Right hindlimb (tissue), 1 donor: ENCODE results near the gene GOLGA8K.
"Not testable (repeated sequence)": the region's sequence is repeated elsewhere in the genome, so short reads cannot be mapped to it uniquely, and the experiment has no call there.

ENCODE experiments used
- DNase-seq: peaks from one replicate; pipeline ENCODE4 v3.0.0-alpha.2; 2018

GOLGA8K gene, protein sequence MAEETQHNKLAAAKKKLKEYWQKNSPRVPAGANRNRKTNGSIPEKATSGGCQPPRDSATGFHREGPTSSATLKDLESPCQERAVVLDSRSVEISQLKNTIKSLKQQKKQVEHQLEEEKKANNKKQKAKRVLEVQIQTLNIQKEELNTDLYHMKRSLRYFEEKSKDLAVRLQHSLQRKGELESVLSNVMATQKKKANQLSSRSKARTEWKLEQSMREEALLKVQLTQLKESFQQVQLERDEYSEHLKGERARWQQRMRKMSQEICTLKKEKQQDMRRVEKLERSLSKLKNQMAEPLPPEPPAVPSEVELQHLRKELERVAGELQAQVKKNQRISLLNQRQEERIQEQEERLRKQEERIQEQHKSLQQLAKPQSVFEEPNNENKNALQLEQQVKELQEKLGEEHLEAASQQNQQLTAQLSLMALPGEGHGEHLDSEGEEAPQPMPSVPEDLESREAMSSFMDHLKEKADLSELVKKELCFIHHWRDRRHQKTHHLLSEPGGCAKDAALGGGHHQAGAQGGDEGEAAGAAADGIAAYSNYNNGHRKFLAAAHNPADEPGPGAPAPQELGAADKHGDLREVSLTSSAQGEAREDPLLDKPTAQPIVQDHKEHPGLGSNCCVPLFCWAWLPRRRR

DNA sequence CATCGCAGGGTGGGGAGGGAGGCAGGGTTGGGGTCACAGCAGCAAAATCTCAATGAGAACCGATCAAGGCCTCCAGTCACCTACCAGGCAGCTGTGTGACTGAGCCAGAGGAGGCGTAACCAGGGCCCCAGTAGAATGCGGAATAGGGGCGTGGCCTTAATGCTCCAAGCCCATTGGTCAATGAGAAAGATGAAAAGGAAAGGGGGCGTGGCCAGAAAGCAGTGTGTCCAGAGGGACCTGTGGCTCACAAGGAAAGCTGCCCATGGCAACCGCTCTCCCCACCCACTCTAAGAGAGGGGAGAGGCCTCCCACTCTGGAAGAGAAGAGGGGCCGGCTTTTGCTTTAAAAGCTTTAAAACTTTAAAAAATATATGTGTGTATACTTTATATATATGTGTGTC, at the start of gene GOLGA8K:
Gene GOLGA8K, minus strand, starts transcription at position 101 of the 400 bp plus-strand sequence. Its CDS starts 98 bp downstream, at position 3.
- not testable (repeated sequence) for DNase-seq

DNA sequence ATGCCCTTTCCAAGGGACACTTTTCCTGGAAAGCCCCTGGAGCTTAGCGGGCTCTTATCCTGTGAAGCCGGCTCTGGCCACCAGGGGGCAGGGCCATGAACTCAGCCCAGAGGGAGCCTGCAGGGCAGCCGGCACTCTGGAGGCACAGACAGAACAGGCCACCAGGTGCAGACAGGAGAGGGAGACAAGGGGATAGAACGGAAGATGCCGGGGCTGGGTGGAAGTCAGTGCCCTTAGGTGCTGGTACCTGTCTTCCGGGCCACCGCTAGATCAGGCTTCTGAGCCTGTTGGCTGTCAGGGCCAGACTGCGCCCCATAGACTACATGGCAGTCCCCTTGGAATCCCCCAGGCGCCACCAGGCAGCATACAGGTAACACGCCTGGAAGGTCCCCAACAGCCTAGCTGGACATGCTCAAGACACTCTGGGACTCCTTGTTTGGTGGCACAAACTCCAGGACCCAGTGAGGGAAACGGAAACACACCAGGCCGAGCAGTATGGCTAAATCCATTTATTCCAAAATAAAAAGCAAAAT, 37.4 kb upstream of the GOLGA8K start:
- not testable (repeated sequence) for DNase-seq

DNA sequence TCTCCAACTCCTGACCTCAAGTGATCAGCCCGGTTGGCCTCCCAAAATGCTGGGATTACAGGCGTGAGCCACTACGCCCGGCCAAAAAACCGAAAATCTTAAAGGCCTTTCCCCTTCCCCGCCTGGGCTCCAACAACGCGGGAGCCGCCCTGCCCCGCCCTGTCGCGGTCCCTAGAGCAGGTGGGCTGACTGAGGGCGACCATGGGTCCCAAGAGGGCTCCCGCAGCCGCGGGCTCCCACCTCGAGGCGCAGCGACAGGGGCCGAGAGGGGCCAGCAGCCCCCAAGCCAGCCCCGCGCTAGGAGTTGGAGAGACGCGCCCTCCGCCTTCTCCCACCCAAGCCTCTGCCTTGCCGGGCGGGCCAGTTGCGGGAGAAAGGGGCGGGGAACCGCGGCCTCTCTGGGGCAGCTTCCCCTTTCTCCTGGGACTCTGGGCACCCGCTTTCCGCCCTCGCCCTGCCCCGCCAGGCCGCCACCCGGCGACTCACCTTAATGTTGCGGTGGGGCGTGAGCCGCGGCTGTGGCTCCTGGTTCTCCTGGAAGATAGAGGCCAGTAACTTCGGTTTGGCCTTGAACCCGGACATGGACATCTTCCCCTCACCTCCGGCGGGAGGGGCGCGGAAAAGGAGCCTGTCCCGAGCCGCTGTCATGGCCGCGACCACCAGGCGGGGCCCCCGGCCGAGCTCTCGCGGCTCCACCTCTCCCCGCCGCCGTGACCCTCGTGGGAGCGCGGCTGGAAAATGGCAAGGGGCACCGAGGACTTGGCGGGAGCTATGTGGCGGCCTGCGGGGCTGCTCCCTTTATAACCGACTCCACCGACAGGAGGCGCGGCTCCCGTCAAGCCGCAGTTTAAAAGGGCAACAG, 31.2 kb upstream of the GOLGA8K start:
- not testable (repeated sequence) for DNase-seq

DNA sequence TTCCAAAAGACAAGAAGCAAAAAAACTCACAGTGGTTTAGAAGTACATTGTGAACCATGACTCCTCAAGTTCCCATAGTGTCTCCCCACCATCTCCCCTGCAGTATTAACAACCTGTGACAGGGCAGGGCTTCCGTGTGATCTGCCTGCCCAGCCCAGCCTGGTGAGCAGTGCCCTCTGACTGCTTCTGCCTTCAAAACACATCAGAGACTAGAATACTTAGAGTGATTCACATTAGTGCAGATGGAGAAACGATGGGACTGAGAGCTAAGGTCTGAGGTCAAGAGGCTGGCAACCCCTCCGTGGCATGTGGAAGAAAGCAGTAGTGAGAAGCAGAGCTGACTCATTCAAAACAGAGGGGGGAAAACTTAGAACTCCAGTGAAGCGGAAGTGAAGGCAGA, 24.5 kb upstream of the GOLGA8K start:
- not testable (repeated sequence) for DNase-seq

DNA sequence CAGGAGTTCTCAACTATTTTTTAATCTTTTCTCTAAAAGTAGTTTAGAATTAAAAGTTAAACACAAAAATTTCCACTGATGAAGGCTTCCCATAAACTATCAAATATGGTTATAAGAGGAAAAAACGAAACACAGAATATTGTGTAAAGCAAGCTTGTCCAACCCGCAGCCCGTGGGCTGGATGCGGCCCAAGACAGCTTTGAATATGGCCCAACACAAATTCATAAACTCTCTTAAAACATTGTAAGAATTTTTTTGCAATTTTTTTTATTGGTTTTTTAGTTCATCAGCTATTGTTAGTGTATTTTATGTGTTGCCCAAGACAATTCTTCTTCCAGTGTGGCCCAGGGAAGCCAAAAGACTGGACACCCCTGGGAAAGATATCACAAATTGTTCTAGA, 23.4 kb upstream of the GOLGA8K start:
- DNase-seq = peak; percentile 63

DNA sequence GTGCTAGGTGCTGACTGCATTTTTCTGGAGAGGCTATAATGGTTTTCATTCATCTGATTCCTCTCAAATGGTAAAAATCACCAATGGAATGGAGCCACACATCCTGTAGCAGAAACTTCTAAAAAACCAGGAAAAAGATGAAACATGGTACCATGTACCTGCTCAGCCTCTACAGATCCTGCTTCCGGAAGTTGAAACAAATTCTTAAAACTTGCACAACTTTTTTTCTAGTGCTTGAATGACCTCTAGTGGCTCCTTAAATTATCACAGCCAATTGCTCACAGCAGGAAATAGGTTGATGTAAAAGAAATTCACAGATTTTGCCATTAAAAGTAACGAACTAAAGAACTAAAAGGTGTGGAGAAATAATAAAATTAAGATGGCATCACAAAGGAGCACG, 4.8 kb upstream of the GOLGA8K start:
- DNase-seq = not testable (repeated sequence)

DNA sequence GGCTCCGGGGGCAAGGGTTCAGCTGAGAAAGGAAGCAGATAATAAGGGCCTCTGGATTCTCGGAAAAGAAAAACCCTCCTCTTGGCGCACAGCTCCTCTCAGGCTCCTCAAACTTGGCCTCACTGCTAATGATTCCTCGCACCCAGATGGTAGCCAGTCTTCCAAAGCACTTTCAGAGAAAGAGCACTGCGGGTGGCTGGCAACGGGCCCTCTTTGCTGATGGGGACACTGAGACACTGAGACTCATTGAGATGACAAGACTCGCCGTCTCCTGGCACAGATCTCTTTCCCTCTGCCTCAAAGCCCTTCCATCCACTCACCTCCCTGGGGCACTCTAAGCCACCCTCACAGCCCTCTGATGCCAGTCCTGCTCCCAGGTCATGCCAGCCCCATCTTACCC, 6.6 kb downstream of the GOLGA8K start:
- DNase-seq = not testable (repeated sequence)

DNA sequence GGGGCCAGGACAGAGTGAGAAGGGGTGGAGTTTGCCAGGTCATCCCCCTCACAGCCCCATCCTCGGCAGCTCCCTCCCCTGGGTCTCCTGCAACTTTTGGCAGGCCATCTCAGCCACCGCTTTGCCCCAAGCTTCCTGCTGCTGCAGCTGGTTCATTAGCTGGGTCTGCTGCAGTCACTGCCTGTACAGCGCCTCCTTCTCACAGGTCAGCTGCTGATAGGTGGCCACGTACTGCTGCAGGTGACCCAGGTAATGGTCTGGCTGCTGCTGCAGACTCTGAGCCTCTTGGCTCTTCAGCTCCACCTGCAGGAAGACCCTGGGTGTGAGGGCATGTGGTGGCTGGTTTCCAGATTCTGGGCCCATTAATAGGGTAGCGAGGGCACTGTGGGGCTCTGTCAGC, 8.3 kb downstream of the GOLGA8K start:
- not testable (repeated sequence) for DNase-seq

DNA sequence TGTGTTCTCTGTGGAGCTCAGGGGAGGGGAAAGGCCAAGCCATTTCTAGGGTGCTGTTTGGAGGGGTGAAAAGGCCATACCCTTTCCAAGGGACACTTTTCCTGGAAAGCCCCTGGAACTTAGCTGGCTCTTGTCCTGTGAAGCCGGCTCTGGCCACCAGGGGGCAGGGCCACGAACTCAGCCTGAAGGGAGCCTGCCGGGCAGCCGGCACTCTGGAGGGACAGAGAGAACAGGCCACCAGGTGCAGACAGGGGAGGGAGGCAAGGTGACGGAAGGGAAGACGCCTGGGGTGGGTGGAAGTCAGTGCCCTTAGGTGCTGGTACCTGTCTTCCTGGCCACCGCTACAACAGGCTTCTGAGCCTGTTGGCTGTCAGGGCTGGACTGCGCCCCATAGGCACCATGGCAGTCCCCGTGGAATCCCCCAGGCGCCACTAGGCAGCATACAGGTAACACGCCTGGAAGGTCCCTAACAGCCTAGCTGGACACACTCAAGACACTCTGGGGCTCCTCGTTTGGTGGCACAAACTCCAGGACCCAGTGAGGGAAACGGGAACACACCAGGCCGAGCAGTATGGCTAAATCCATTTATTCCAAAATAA, 14.9 kb downstream of the GOLGA8K start:
- DNase-seq = not testable (repeated sequence)

DNA sequence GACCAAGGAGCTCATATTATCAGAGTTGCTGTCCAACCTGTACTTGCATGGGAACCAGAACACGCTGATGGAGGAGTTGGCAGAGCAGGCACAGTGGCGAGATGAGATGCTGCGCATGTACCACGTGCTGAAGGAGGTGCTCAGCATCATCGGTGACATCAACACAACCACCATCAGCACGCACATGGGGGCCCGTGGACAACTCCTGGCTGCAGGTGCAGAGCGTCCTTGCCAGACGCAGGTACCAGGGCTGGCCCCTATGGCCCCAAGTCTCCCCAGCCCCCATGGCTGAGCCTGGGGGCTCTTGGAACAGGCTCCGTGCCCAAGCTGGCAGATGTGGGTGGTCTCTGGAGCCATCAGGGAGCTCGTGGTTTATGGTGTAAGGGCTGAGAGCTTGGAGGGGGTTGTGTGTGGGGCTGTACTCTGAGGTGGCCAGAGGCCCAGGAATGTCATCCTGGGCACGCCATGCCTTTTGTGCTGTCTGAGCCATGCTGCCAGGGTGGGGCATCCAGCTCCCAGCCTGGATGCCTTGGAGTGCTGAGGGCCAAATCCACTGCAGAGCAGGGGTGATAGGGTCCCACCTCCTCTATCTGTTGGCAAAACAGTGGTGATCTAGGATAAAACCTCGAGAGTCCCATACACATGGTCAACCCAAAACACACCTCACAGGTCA, 17.1 kb downstream of the GOLGA8K start:
- not testable (repeated sequence) for DNase-seq

DNA sequence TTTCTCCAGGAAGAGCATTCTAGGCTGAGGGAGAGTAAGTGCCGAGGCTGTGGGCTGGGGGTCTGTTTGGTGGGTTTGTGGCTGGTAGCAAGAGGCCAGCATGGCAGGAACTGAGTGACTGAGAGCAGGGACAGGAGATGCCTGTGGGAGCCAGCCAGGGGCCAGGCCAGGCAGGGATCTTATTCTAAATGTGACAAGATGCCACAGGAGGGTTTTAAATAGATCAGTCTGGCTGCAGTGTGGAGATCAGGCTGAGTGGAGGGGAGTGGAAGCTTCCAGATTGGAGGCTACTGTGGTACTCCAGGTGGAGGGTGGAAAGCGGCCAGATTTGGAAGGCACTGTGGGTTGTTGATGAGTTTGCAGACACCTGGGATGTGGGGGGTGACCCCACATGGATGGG, 28.9 kb downstream of the GOLGA8K start:
- not testable (repeated sequence) for DNase-seq

DNA sequence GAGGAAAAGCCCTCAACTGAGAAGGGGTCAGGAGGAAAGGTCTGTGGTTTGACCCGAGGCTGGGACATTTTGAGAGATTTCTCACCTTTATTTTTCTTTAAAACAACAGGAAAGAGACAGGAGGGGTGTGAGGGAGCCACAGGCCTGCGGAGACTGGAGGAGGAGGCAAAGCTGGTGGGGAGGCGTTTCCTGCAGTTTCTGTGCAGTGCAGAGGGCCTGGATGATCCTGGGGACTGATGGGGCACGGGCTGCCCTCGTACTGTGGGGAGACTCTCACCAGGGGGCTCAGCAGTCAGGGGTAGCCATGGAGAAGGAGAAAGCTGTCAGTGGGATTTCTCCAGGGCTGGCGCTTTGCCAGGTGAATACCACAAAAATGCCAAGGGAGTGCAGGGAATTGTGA, 29.4 kb downstream of the GOLGA8K start:
- DNase-seq = not testable (repeated sequence)

DNA sequence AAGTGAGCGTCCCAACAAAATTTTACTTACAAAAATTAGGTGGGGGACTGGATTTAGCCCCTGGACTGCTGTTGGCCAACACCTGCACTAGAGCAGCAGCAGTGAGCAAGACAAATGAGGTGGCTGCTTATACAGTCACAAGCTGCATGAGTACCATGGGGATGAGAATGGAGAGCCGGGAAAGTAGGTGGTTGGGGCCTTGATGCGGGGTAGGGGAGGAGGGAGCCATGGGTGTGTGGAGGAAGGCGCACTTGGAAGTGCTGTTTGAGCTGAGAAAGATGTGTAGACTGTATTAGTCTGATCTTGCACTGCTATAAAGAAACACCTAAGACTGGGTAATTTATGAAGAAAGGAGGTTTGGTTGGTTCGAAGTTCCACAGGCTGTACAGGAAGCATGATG, 31.0 kb downstream of the GOLGA8K start:
- not testable (repeated sequence) for DNase-seq

DNA sequence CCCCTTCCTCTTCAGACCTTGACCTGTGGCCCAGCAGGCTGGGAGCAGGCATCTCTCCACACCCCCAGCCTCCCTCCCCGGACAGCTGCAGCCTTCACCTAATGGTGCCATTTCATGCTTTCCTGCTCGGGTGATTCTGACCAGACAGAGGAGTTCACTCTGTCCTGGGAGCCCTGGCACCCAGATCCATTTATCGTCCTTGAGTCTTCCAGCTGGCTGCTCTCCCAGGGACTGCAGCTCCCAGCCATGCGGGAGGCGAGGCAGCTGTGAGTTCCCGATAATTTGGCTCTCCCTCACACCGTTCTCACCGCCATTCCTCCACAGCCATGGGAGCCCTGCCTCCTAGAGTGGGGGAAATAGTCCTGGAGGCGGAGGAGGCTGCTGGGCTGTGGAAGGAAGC, 32.6 kb downstream of the GOLGA8K start:
- DNase-seq = not testable (repeated sequence)

DNA sequence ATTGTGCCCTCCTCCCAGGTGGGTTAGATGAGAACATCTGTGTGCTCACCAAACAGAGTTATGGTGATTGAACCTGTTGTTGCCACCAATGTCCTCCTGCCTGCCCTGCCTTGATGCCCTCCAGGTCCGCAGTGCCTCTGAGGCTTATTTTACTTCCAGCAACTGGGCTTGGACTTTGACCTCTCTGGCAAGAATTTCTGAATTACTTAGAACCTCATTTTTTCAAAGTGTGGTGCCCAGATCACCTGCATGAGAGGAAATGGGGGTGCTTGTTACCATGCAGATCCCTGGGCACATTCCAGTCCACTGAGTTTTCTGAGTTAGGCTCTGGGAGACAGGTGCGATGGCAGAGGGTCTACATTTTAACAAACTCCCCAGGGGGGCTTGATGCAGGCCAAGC, 33.0 kb downstream of the GOLGA8K start:
- DNase-seq = not testable (repeated sequence)

DNA sequence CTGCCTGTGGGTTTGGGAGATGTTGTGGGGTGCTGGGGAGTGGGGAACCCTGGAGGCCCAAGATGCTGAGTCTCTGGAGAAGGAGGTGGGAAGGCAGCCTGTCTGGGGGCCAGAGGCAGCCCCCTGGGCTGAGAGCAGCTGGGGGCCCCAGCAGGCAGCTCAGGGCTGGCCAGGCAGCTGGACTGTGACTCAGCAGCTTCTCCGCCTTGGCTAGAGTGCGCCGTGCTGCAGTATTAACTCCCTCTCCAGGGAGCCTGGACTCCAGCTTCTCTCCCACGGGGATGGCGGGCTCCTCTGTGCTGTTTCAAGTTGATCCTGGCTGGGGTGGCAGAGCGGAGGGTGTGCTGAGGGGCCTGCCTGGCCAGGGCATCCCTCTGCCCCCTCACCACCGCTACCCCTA, 36.6 kb downstream of the GOLGA8K start:
- not testable (repeated sequence) for DNase-seq

DNA sequence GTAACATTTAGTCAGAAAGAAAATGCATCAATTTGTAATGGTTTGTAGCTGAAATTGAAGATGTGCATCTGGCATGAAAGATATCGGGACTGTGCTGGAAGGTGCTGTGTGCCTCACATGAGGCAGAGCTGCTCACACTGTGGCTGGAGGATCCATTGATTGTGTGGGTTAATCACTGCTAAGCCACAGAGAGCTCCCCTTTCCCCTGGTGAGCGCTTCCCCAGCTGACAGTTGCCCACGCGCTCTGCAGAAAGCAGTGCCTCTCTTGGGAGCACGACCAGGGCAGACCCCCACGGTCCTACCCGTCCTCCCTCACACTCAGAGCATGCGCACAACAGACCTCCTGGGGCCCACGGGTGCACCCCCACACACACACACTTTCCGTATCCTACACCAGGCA, 37.1 kb downstream of the GOLGA8K start:
- not testable (repeated sequence) for DNase-seq

DNA sequence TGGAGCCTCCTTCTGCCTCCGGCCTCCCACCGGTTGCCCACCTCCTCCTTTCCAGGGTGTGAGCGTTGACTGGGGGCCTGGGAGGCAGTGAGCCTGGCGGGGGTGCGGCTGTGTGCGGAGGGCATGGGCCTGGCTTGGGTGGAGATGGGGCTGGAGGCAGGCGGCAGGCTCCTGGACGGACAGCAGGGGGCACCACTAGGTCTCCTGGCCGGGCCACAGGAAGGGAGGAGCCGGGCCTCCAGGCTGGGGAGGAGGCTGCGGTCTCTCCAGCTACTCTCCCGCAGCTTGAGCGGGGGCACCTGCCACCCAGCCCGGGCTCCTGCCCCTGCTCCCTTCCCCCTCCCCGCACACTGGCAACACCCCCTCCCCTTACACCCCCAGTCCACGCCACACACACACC, 38.1 kb downstream of the GOLGA8K start:
- not testable (repeated sequence) for DNase-seq

DNA sequence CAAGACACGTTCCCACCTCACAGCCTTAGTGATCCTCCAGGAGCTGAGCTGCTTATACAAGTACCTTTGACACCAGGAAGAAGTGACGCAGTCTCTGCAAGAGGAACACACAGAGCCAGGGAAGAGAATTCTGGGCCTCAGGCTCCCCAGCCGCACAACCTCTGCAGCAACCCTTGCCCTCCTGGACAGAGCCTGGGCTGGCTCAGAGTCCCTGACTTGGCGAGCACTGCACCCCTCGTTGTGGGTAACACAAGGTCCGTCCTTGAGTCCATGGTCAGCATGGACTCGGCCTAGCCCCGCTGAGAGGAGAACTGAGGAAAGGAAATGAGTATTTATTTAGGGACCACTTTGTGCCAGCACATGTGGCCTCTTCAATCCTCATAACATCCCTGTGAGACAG, 39.6 kb downstream of the GOLGA8K start:
- DNase-seq = not testable (repeated sequence)

DNA sequence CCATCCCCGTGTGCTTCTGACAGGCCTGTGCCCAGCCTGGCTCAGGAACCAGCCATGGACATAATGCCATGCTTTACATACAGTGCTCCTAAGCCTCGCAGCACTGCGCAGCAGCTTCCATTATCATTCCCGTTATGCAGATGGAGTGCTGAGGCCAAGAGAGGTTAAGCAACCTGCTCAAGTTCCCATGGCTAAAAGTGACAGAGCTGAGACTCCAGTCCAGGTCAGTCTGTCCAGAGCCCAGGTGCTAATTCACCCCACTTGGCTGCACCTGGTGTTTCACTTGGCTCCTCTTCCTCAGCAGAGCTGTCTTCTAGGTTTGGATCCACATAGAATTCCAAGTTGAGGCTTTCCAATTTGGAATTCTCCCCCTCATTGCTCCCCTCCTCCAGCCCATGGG, 41.4 kb downstream of the GOLGA8K start:
- DNase-seq = not testable (repeated sequence)

DNA sequence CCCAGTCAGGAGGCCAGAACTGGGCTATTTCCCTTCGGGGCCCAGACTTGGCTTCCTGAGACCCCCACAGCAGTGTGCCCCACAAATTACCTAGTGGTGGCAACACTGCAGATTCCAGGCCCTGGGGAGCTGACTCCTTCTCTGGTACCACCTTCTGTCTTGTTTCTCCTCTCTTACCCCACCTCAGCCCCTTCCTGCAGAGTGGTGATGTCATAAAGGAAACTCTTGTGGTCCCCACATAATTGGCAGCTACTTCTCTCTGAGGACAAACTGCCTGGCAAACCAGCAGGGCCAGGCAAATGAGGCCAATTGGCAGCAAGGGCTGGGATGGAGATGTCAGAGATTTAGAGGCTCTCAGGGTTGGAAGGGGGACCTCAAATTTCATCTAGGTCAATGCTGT, 44.6 kb downstream of the GOLGA8K start:
- not testable (repeated sequence) for DNase-seq

DNA sequence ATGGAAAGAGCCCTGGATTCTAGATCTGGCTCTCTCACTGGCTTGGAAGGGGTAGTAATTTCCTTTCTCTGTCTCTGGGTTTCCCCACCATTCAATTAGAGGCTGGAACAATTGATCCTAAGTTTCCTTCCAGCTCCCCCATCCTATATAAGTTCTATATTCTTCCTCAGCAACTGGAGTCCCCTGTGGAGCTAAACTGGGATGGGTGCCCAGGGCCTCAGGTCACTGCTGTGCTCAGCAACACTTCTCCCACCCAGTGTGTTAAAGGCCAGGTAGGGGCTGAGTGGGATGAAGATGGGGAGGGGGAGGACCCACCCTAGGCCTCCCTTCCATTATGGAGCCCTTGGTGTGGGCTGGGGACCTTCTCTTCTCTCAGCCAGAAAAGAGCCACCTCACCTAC, 46.2 kb downstream of the GOLGA8K start:
- DNase-seq = not testable (repeated sequence)
